Testis (tissue), 3 donors: Measurements from ENCODE around the gene TFB1M. TPM values are rescaled to one million over a fixed set of nuclear protein-coding genes. Genes with fewer than 3 reads are reported as not detected.
"Not testable (repeated sequence)": the region's sequence is repeated elsewhere in the genome, so short reads cannot be mapped to it uniquely, and the experiment has no call there.

Experiments used
- DNase-seq: peaks from one replicate; pipeline ENCODE4 v3.0.0-alpha.2; 2019
- H3K27ac ChIP-seq, 2 donors: fragments of 200-600 bp; sonication (generic); one replicate each; pipeline ENCODE4 v1.5.1; 2019
- H3K27me3 ChIP-seq: fragments of 200-600 bp; sonication (generic); one replicate; pipeline ENCODE4 v1.5.1; 2019
- H3K36me3 ChIP-seq: fragments of 200-600 bp; sonication (generic); one replicate; pipeline ENCODE4 v1.5.1; 2017; ENCODE audit warnings: low read depth; ENCODE audit errors: missing control alignments
- H3K4me1 ChIP-seq: fragments of 200-600 bp; sonication (generic); one replicate; pipeline ENCODE4 v1.5.1; 2019
- H3K4me3 ChIP-seq, 2 donors: fragments of 200-600 bp; sonication (generic); one replicate each; pipeline ENCODE4 v1.5.1; 2017 to 2019
- H3K9me3 ChIP-seq: fragments of 200-600 bp; sonication (generic); one replicate; pipeline ENCODE4 v1.5.1; 2017
- POLR2A ChIP-seq: fragments of 450-650 bp; IDR thresholded peaks from one replicate; pipeline ENCODE4 v1.6.1; 2017; ENCODE audit warnings: antibody characterized with exemption, mild to moderate bottlenecking, moderate library complexity
- WGBS, 2 donors: methylation state at CpG; one replicate each; pipeline ENCODE4 v1.1.5; 2018; 5-methylcytosine and 5-hydroxymethylcytosine counted together
- intact Hi-C: fragments of 100-400 bp; cut with DNase I; formaldehyde crosslinking; loops from one replicate; pipeline ENCODE4 v1.15.1; 2023; ENCODE audit warnings: low total_unique reads
- polyA plus RNA-seq: library from polyadenylated mRNA; stranded (reverse); fragments of 350-450 nt; fragmentation: Illumina TruSeq; extraction: RNeasy Lipid Tissue Mini Kit (QIAGEN cat#74804); gene quantifications from one replicate; pipeline ENCODE4 v1.2.3, GENCODE V29; 2014; ENCODE audit warnings: low read depth, low replicate concordance; ENCODE audit not compliant: insufficient read depth
- total RNA-seq, 2 donors: library from RNA; depleted of rRNA; stranded (reverse); fragments of >200 nt; gene quantifications; one replicate each; pipeline ENCODE4 v1.2.3, GENCODE V29; 2016
- TF ChIP-seq, protein P1 (sequence below), 3 experiments: fragments of 450-650 bp in 2 of 3; fragments of 200-600 bp in 1 of 3; sonication (generic) in 1 of 3; IDR thresholded peaks; one replicate each; pipeline ENCODE4 v1.5.1; 2016 to 2019; ENCODE audit warnings: antibody characterized with exemption in 3 of 3, mild to moderate bottlenecking in 2 of 3, moderate library complexity in 1 of 3

The TFB1M gene
- total and polyA plus RNA-seq, 3 donors from 2014 or later: 32.2 to 47.1 (median 36.1) TPM

DNA sequence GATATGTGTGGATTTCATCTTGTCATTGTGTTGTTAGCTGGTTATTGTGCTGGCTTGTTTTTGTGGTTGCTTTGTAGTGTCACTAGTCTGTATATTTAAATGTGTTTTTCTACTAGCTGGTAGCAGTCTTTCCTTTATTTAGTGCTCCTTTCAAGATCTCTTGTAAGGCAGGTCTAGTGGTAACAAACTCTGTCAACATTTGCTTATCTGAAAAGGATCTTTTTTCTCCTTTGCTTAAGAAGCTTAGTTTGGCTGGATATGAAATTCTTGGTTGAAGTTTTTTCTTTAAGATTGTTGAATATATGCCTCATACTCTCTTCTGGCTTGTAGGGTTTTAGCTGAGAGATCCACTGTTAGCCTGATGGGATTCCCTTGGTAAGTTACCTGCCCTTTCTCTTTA is 32.7 kb upstream of the TFB1M start:
- H3K27ac ChIP-seq: no peak overlapping the region
- no peaks in the 10 kb centered on the region for H3K27me3 ChIP-seq
- H3K4me3 ChIP-seq: no peak overlapping the region
- H3K9me3 ChIP-seq: no peaks in the 10 kb centered on the region
- no peaks in the 10 kb centered on the region for H3K4me1 ChIP-seq
- DNase-seq: no peak
- H3K36me3 ChIP-seq: no peaks in the 10 kb centered on the region
- TF ChIP-seq, protein P1, sequence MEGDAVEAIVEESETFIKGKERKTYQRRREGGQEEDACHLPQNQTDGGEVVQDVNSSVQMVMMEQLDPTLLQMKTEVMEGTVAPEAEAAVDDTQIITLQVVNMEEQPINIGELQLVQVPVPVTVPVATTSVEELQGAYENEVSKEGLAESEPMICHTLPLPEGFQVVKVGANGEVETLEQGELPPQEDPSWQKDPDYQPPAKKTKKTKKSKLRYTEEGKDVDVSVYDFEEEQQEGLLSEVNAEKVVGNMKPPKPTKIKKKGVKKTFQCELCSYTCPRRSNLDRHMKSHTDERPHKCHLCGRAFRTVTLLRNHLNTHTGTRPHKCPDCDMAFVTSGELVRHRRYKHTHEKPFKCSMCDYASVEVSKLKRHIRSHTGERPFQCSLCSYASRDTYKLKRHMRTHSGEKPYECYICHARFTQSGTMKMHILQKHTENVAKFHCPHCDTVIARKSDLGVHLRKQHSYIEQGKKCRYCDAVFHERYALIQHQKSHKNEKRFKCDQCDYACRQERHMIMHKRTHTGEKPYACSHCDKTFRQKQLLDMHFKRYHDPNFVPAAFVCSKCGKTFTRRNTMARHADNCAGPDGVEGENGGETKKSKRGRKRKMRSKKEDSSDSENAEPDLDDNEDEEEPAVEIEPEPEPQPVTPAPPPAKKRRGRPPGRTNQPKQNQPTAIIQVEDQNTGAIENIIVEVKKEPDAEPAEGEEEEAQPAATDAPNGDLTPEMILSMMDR (IDR thresholded peaks at IDR 0.05): no peak
- TF ChIP-seq POLR2A: no peak
- intact Hi-C loops: no loop called here

DNA sequence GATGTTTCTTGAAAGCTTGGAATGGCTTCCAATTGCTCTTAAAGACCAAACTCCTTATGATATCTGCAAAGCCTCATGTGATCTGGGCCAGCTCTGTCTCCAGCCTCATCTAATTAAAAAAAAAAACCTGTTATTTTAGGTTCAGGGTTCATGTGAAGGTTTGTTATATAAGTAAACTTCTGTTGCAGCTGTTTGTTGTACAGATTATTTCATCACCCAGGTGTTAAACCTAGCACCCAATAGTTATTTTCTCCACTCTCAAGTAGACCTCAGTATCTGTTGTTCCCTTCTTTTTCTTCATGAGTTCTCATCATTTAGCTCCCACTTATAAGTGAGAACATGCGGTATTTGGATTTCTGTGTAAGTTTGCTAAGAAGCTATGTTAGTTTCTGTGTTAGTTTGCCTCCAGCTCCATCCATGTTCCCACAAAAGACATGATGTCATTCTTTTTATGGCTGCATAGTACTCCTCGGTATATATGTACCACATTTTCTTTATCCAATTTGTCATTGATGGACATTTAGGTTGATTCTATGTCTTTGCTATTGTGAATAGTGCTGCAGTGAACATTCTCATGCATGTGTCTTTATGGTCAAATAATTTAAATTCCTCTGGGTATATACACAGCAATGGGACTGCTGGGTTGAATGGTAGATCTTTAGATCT is 30.2 kb upstream of the TFB1M start:
- Histone ChIP-seq H3K36me3 (no peaks in the 10 kb centered on the region), H3K27me3 (no peaks in the 10 kb centered on the region), H3K27ac (no peak overlapping the region), H3K9me3 (no peaks in the 10 kb centered on the region), H3K4me3 (no peak overlapping the region), H3K4me1 (no peaks in the 10 kb centered on the region)
- intact Hi-C loops: no loop called here
- no peak for DNase-seq
- no peak for TF ChIP-seq POLR2A
- TF ChIP-seq, protein P1 (IDR thresholded peaks at IDR 0.05): no peak
- 95 to 97% methylated on average over 2 of the region's 2 CpGs for WGBS, 2 donors

DNA sequence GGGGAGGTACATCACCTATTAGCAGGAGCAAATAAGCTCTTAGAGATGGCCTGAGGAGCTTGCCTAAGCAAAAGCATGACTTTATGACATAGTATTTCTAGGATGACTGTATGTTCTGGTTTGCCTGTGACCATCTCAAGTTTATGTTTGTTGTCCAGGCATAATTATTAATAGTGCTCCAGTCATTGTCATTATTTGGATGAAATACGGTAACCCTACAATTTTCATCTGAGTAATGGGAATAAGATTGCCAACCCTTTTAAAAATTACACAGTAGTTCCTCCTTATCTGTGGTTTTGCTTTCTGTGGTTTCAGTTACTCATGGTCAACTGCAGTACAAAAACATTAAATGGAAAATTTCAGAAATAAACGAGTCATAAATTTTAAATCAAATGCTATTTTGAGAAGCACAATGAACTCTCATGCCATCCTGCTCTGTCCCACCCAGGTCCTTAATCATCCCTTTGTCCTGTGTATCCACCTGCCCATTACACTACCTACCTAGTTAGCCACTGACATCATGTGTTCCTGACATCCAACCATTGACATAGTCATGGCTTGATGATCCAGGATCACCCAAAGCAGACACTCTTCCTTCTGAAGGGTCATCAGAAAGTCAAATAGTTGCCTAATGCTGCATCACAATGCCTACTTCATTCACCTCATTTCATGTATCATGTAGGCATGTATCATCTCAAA is 27.0 kb upstream of the TFB1M start:
- Histone ChIP-seq H3K4me1 (no peaks in the 10 kb centered on the region), H3K9me3 (no peaks in the 10 kb centered on the region), H3K4me3 (no peak overlapping the region), H3K27me3 (no peaks in the 10 kb centered on the region), H3K36me3 (no peaks in the 10 kb centered on the region), H3K27ac (no peak overlapping the region)
- intact Hi-C loops: no loop called here
- 85 to 87% methylated on average over 2 of the region's 2 CpGs for WGBS, 2 donors
- TF ChIP-seq, protein P1 (IDR thresholded peaks at IDR 0.05): no peak
- TF ChIP-seq POLR2A: no peak
- DNase-seq: no peak

DNA sequence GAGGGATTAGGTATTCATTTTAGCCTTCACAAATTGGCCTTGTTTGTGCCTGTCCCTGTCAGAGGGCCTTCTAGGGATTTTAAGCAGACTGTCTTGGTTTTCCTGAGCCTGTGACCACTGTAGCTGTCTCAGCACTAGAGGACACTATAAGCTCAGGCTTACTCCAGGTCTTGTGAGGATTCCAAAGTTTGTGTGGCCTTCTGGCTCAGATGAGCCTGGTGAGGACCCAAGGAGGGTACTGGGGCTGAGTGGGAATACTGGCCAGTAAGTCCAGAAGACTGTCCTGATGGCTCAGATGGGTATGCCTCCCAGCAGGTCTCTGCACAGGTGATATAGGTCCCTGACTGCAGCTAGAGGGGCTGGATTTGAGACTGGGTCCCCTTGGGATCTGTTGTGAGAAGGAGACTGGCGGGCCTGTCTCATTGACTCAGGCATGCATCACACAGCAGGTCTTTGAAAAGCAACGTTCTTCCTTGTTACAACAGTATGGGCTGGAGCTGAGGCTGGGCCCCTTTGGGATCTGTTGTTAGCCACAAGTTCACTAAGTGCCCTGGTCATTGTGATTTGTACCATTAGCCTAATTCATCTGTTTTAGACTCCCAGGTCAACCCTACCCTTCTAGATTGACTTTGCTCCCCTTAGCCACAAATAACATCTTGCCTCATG is 26.3 kb upstream of the TFB1M start:
- Histone ChIP-seq H3K9me3 (no peaks in the 10 kb centered on the region), H3K4me1 (no peaks in the 10 kb centered on the region), H3K27me3 (no peaks in the 10 kb centered on the region), H3K27ac (no peak overlapping the region), H3K4me3 (no peak overlapping the region), H3K36me3 (no peaks in the 10 kb centered on the region)
- TF ChIP-seq, protein P1 (IDR thresholded peaks at IDR 0.05): no peak
- TF ChIP-seq POLR2A: no peak
- intact Hi-C loops: no loop called here
- 92 to 100% methylated on average over 1 to 2 of the region's 2 CpGs for WGBS, 2 donors
- no peak for DNase-seq

DNA sequence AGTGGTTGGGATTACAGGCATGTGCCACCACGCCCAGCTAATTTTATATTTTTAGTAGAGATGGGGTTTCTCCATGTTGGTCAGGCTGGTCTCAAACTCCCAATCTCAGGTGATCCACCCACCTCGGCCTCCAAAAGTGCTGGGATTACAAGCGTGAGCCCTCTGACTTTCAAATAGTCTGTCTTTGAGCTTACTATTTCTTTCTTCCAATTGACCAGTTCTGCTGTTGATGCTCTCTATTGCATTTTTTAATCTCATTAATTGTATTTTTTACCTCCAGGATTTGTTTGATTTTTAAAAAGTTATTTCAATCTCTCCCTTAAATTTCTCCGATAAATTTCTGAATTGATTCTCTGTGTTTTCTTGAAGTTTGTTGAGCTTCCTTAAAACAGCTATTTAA is 25.6 kb upstream of the TFB1M start:
- H3K27me3 ChIP-seq, H3K27ac ChIP-seq, H3K4me1 ChIP-seq, DNase-seq, H3K4me3 ChIP-seq, H3K36me3 ChIP-seq, H3K9me3 ChIP-seq, intact Hi-C loops: not testable (repeated sequence)
- 69% methylated on average over 4 of the region's 4 CpGs for WGBS, 2 donors

DNA sequence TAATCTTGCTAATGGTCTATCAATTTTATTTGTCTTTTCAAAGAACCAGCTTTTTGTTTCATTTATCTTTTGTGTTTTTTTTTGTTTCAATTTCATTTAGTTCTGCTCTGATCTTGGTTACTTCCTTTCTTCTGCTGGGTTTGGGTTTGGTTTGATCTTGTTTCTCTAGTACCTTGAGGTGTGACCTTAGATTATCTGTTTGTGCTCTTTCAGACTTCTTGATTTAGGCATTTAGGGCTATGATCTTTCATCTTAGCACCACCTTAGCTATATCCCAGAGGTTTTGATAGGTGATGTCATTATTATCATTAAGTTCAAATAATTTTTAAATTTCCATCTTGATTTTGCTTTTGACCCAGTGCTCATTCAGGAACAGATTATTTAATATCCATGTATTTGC is 24.0 kb upstream of the TFB1M start:
- H3K36me3 ChIP-seq, H3K27me3 ChIP-seq, DNase-seq, H3K27ac ChIP-seq, H3K4me3 ChIP-seq, H3K9me3 ChIP-seq, intact Hi-C loops, H3K4me1 ChIP-seq: not testable (repeated sequence)
